ENCODE results near the gene ACAP2. TPM values are rescaled to one million over a fixed set of nuclear protein-coding genes. Genes with fewer than 3 reads are reported as not detected.
A peak's percentile ranks its signal among the peaks of the same experiment; 100 is the strongest.

The ACAP2 gene
- total and polyA plus RNA-seq, 7 donors, result 3.2 to 12.5 (median 10.2) TPM

- DNase-seq, result peak in 1 of 2 donors; percentile 33
- Histone ChIP-seq H3K36me3 (ENCODE audit: insufficient read depth in 1 of 2, low read depth in 1 of 2) (no peaks in the 10 kb centered on the region), H3K4me1 (peaks cover 18% of the 10 kb centered on the region), H3K9me3 (no peaks in the 10 kb centered on the region), H3K4me3 (peak overlapping the region; percentile 98), H3K27me3 (ENCODE audit: insufficient read depth in 3 of 3, low read length in 2 of 3) (no peaks in the 10 kb centered on the region), H3K27ac (peak overlapping the region; percentile 97)
- peak in 1 of 4 donors; percentile 36 for ATAC-seq
- no peak for TF ChIP-seq CTCF (IDR thresholded peaks at IDR 0.05)
- intact Hi-C loops (cut with DNase I), result loop anchor here in 1 of 2 donors (5.0 kb wide), 2 partner anchors 49 to 81 kb away; no protein-coding TSS in a partner anchor
- WGBS, 3 donors, result 9 to 19% (median 14%) methylated on average over 13 of the region's 13 CpGs
These were observed 1.3 kb downstream of the ACAP2 start for GRCh38 chr3:195441476-195441991.

GRCh38 chr3:195441051-195441450 lies 1.8 kb downstream of the ACAP2 start:
- Histone ChIP-seq H3K27ac (peak overlapping the region; percentile 97), H3K4me1 (peaks cover 18% of the 10 kb centered on the region), H3K4me3 (peak overlapping the region; percentile 98), H3K36me3 (ENCODE audit: insufficient read depth in 1 of 2, low read depth in 1 of 2) (no peaks in the 10 kb centered on the region), H3K27me3 (ENCODE audit: insufficient read depth in 3 of 3, low read length in 2 of 3) (no peaks in the 10 kb centered on the region), H3K9me3 (no peaks in the 10 kb centered on the region)
- intact Hi-C loops (cut with DNase I), result loop anchor here in 1 of 2 donors (5.0 kb wide), 2 partner anchors 49 to 81 kb away; no protein-coding TSS in a partner anchor
- 33 to 50% (median 41%) methylated on average over 2 of the region's 2 CpGs for WGBS, 3 donors
- DNase-seq (no peak), ATAC-seq (no peak)
- TF ChIP-seq CTCF (IDR thresholded peaks at IDR 0.05), result no peak

- H3K27me3 ChIP-seq (ENCODE audit: insufficient read depth in 3 of 3, low read length in 2 of 3), result no peaks in the 10 kb centered on the region
- H3K4me1 ChIP-seq, result peaks cover 18% of the 10 kb centered on the region
- no peaks in the 10 kb centered on the region for H3K9me3 ChIP-seq
- 70 to 95% (median 88%) methylated on average over 1 of the region's 1 CpG for WGBS, 3 donors
- TF ChIP-seq CTCF (IDR thresholded peaks at IDR 0.05), result no peak
- intact Hi-C loops (cut with DNase I), result loop anchor here in 1 of 2 donors (5.0 kb wide), 2 partner anchors 48 to 82 kb away; no protein-coding TSS in a partner anchor
- no peaks in the 10 kb centered on the region for H3K36me3 ChIP-seq (ENCODE audit: insufficient read depth in 1 of 2, low read depth in 1 of 2)
- no peak overlapping the region for H3K27ac ChIP-seq
- ATAC-seq, result no peak
- no peak for DNase-seq
- H3K4me3 ChIP-seq, result no peak overlapping the region
These were observed 2.4 kb downstream of the ACAP2 start for GRCh38 chr3:195440379-195440778.

- 94 to 98% (median 94%) methylated on average over 2 of the region's 2 CpGs for WGBS, 3 donors
These were observed 4.4 kb downstream of the ACAP2 start for GRCh38 chr3:195438371-195438770.

More at GRCh38 chr3:195438371-195438770, 4.4 kb downstream of the ACAP2 start:
- H3K4me1 ChIP-seq, result peaks cover 11% of the 10 kb centered on the region
- intact Hi-C loops (cut with DNase I), result no loop called here
- H3K9me3 ChIP-seq, result no peaks in the 10 kb centered on the region
- H3K27ac ChIP-seq, result no peak overlapping the region
- no peaks in the 10 kb centered on the region for H3K27me3 ChIP-seq (ENCODE audit: insufficient read depth in 3 of 3, low read length in 2 of 3)
- H3K4me3 ChIP-seq, result no peak overlapping the region
- no peaks in the 10 kb centered on the region for H3K36me3 ChIP-seq (ENCODE audit: insufficient read depth in 1 of 2, low read depth in 1 of 2)
- no peak for ATAC-seq
- DNase-seq, result no peak
- no peak for TF ChIP-seq CTCF (IDR thresholded peaks at IDR 0.05)

All from psoas muscle (tissue), 8 donors.